H1 (cell line): ENCODE data around the gene PRKAR1B. TPM values are rescaled to one million over a fixed set of nuclear protein-coding genes. Genes with fewer than 3 reads are reported as not detected.

Source experiments
- CTCF ChIA-PET: fragments of 300-600 bp; sonication (Branson Sonifier 250); formaldehyde crosslinking; loops from one replicate; lab custom pipeline; 2021; ENCODE audit not compliant: partially characterized antibody; lab: Charles Lee
- POLR2A ChIA-PET: fragments of 300-600 bp; sonication (Branson Sonifier 250); formaldehyde crosslinking; loops from one replicate; lab custom pipeline; 2021; ENCODE audit warnings: inconsistent platforms; ENCODE audit not compliant: partially characterized antibody; lab: Charles Lee
- DNase-seq, 2 experiments: peaks; one replicate each; pipeline versions ENCODE4 v3.0.0 to v3.0.0-alpha.2; 2010 to 2022; ENCODE audit warnings: low spot score in 2 of 2, low read depth in 1 of 2, mixed read lengths in 1 of 2
- FAIRE-seq: peaks from 2 replicates; lab custom pipeline; 2011; peaks lifted over from hg19 to GRCh38; lab: Jason Lieb, UNC
- H2AFZ ChIP-seq: 2 replicates; pipeline ENCODE4 v1.8.1; 2012; ENCODE audit warnings: low read length, inconsistent platforms
- H2AK5ac ChIP-seq: 2 replicates; pipeline ENCODE4 v1.6.1; 2013; ENCODE audit warnings: low read depth, low read length
- H2BK120ac ChIP-seq: replicated peaks from 2 replicates; pipeline ENCODE3; 2013; ENCODE audit warnings: low read depth, low read length, inconsistent platforms
- H2BK12ac ChIP-seq: 2 replicates; pipeline ENCODE4 v1.6.1; 2013; ENCODE audit warnings: low read depth, low read length
- H2BK15ac ChIP-seq: 2 replicates; pipeline ENCODE4 v1.6.1; 2013; ENCODE audit warnings: low read length
- H2BK20ac ChIP-seq: 2 replicates; pipeline ENCODE4 v1.6.1; 2013; ENCODE audit warnings: low read length
- H2BK5ac ChIP-seq: 2 replicates; pipeline ENCODE4 v1.6.1; 2013; ENCODE audit warnings: low read depth, low read length
- H3K14ac ChIP-seq: 2 replicates; pipeline ENCODE4 v1.6.1; 2013; ENCODE audit warnings: inconsistent platforms; ENCODE audit not compliant: insufficient read length
- H3K18ac ChIP-seq: 2 replicates; pipeline ENCODE4 v1.6.1; 2013; ENCODE audit warnings: low read length; ENCODE audit errors: extremely low read depth
- H3K23ac ChIP-seq: 2 replicates; pipeline ENCODE4 v1.6.1; 2013; ENCODE audit warnings: inconsistent platforms; ENCODE audit not compliant: insufficient read length
- H3K23me2 ChIP-seq: 2 replicates; pipeline ENCODE4 v1.6.1; 2013; ENCODE audit warnings: low read depth, low read length
- H3K27ac ChIP-seq: 2 replicates; pipeline ENCODE4 v1.6.1; 2011; ENCODE audit warnings: low read depth, low read length, inconsistent platforms
- H3K27me3 ChIP-seq, 4 experiments: replicated peaks in 1 of 4; 1 replicate in 1 of 4; 2 replicates in 3 of 4; pipeline versions ENCODE4 v1.6.1 to v1.8.1; 2011 to 2013; ENCODE audit warnings: low read length in 3 of 4, mild to moderate bottlenecking in 3 of 4, inconsistent platforms in 2 of 4, mixed read lengths in 2 of 4, moderate library complexity in 1 of 4; ENCODE audit not compliant: control insufficient read depth in 3 of 4, insufficient read depth in 3 of 4; ENCODE audit errors: extremely low read depth in 1 of 4
- H3K36me3 ChIP-seq, 4 experiments: 2 replicates each; pipeline versions ENCODE4 v1.6.1 to v1.8.1; 2011 to 2013; ENCODE audit warnings: mild to moderate bottlenecking in 4 of 4, low read length in 3 of 4, moderate library complexity in 2 of 4, control low read depth in 1 of 4, inconsistent platforms in 1 of 4; ENCODE audit not compliant: insufficient read depth in 4 of 4, control insufficient read depth in 2 of 4
- H3K4ac ChIP-seq: replicated peaks from 2 replicates; pipeline ENCODE3; 2013; ENCODE audit warnings: low read length, low read depth, mixed read lengths, inconsistent platforms; ENCODE audit not compliant: insufficient read length
- H3K4me1 ChIP-seq, 4 experiments: replicated peaks in 1 of 4; 1 replicate in 1 of 4; 2 replicates in 3 of 4; pipeline versions ENCODE4 v1.6.1 to v1.8.1; 2011 to 2013; ENCODE audit warnings: low read length in 3 of 4, inconsistent platforms in 2 of 4, mixed read lengths in 1 of 4; ENCODE audit not compliant: insufficient read depth in 4 of 4, control insufficient read depth in 3 of 4
- H3K4me2 ChIP-seq, 2 experiments: 2 replicates each; pipeline versions ENCODE4 v1.6.1 to v1.8.1; 2011 to 2013; ENCODE audit warnings: low read depth in 2 of 2, low read length in 2 of 2, control low read depth in 1 of 2, inconsistent platforms in 1 of 2, mild to moderate bottlenecking in 1 of 2; ENCODE audit not compliant: insufficient read depth in 1 of 2
- H3K4me3 ChIP-seq, 4 experiments: fragments of 200-600, 300-600 bp in 1 of 4; sonication (generic), shearing (Covaris generic), sonication (Bioruptor Twin) in 1 of 4; 2 replicates each; pipeline versions ENCODE4 v1.5.1 to v1.8.1; 2011 to 2016; ENCODE audit warnings: low read length in 4 of 4, low read depth in 3 of 4, control low read depth in 2 of 4, inconsistent platforms in 2 of 4, mild to moderate bottlenecking in 2 of 4, mixed read lengths in 1 of 4, moderate library complexity in 1 of 4; ENCODE audit not compliant: insufficient read depth in 2 of 4; ENCODE audit errors: extremely low read depth in 1 of 4
- H3K56ac ChIP-seq: replicated peaks from 2 replicates; pipeline ENCODE3; 2013; ENCODE audit warnings: low read depth, mild to moderate bottlenecking, mixed read lengths, low read length, inconsistent platforms; ENCODE audit not compliant: insufficient read length
- H3K79me1 ChIP-seq: 2 replicates; pipeline ENCODE4 v1.6.1; 2013; ENCODE audit warnings: low read depth, low read length, control low read depth
- H3K79me2 ChIP-seq, 2 experiments: 2 replicates each; pipeline versions ENCODE4 v1.6.1 to v1.8.1; 2012 to 2013; ENCODE audit warnings: low read length in 2 of 2, mild to moderate bottlenecking in 2 of 2, inconsistent platforms in 1 of 2; ENCODE audit not compliant: insufficient read depth in 2 of 2, control insufficient read depth in 1 of 2
- H3K9ac ChIP-seq, 4 experiments: replicated peaks in 1 of 4; 1 replicate in 1 of 4; 2 replicates in 3 of 4; pipeline versions ENCODE4 v1.6.1 to v1.8.1; 2011 to 2013; ENCODE audit warnings: low read depth in 3 of 4, low read length in 3 of 4, control low read depth in 2 of 4, mild to moderate bottlenecking in 2 of 4, moderate library complexity in 2 of 4, inconsistent platforms in 1 of 4; ENCODE audit errors: extremely low read depth in 1 of 4
- H3K9me3 ChIP-seq, 2 experiments: 2 replicates each; pipeline versions ENCODE4 v1.6.1 to v1.8.1; 2012 to 2013; ENCODE audit warnings: mild to moderate bottlenecking in 2 of 2, moderate library complexity in 2 of 2, control low read depth in 1 of 2, inconsistent platforms in 1 of 2, low read depth in 1 of 2, low read length in 1 of 2, mixed read lengths in 1 of 2; ENCODE audit not compliant: insufficient read depth in 2 of 2
- H4K20me1 ChIP-seq, 2 experiments: replicated peaks in 1 of 2; 2 replicates each; pipeline versions ENCODE3 to v1.8.1; 2011 to 2013; ENCODE audit warnings: inconsistent platforms in 2 of 2, low read length in 2 of 2, mild to moderate bottlenecking in 1 of 2; ENCODE audit not compliant: insufficient read depth in 2 of 2, control insufficient read depth in 1 of 2
- H4K5ac ChIP-seq: 2 replicates; pipeline ENCODE4 v1.6.1; 2013; ENCODE audit warnings: low read length, low read depth, mixed read lengths, inconsistent platforms; ENCODE audit not compliant: insufficient read length
- H4K8ac ChIP-seq: 2 replicates; pipeline ENCODE4 v1.8.0; 2013; ENCODE audit warnings: mild to moderate bottlenecking, moderate library complexity, low read length, inconsistent platforms; ENCODE audit not compliant: insufficient read depth; ENCODE audit errors: extremely low read depth
- H4K91ac ChIP-seq: replicated peaks from 2 replicates; pipeline ENCODE3; 2013; ENCODE audit warnings: low read length, mixed read lengths, inconsistent platforms; ENCODE audit not compliant: insufficient read length
- ATF2 ChIP-seq: IDR thresholded peaks from 2 replicates; pipeline ENCODE4 v1.6.1; 2012; ENCODE audit warnings: low read length, inconsistent platforms
- CBX8 ChIP-seq: fragments of 300-800, 300-1000 bp; sonication (generic); IDR thresholded peaks from 2 replicates; pipeline ENCODE4 v1.7.1; 2016; ENCODE audit warnings: low read depth, low read length, borderline replicate concordance
- E2F6 ChIP-seq: IDR thresholded peaks from 2 replicates; pipeline ENCODE4 v1.6.1; 2012; ENCODE audit warnings: inconsistent platforms
- HDAC2 ChIP-seq, 2 experiments: fragments of 300-600 bp in 1 of 2; sonication (generic) in 1 of 2; IDR thresholded peaks; 2 replicates each; pipeline ENCODE4 v1.6.1; 2011 to 2012; ENCODE audit warnings: low read depth in 2 of 2, low read length in 2 of 2, mild to moderate bottlenecking in 2 of 2, moderate library complexity in 2 of 2, borderline replicate concordance in 1 of 2, inconsistent platforms in 1 of 2
- HDAC6 ChIP-seq: IDR thresholded peaks from one replicate; pipeline ENCODE4 v1.7.1; 2012; ENCODE audit warnings: low read depth, mild to moderate bottlenecking, inconsistent platforms, low read length, moderate library complexity
- SP2 ChIP-seq: IDR thresholded peaks from 2 replicates; pipeline ENCODE4 v1.6.1; 2012; ENCODE audit warnings: mild to moderate bottlenecking, low read length, inconsistent platforms
- TAF1 ChIP-seq: IDR thresholded peaks from 2 replicates; pipeline ENCODE4 v1.6.1; 2011; ENCODE audit warnings: mild to moderate bottlenecking, low read depth, low read length
- WGBS, 2 experiments: shearing (Covaris generic) in 1 of 2; methylation state at CpG; one replicate each; pipeline versions ENCODE4 v1.1.6 to v1.1.7; 2013 to 2015; ENCODE audit warnings: low lambda C conversion rate in 2 of 2, mixed read lengths in 2 of 2, inconsistent platforms in 1 of 2, low coverage in 1 of 2, missing lambda C conversion rate in 1 of 2; ENCODE audit not compliant: insufficient replicate concordance in 2 of 2, insufficient coverage in 1 of 2, insufficient read length in 1 of 2; ENCODE audit errors: extremely low coverage in 1 of 2, missing lambda C conversion rate in 1 of 2; 5-methylcytosine and 5-hydroxymethylcytosine counted together
- polyA plus RNA-seq, 7 experiments: library from polyadenylated mRNA; depleted of rRNA in 3 of 7; stranded (reverse) in 5 of 7; unstranded in 2 of 7; fragments of >200 nt in 5 of 7; fragments of 200-250 nt in 2 of 7; gene quantifications; 1 replicate in 5 of 7; 2 replicates in 1 of 7; 4 replicates in 1 of 7; pipeline versions ENCODE4 v1.2.1 to v1.2.3, GENCODE V29; 2011 to 2013; ENCODE audit warnings: missing spikeins in 2 of 7, mixed read lengths in 2 of 7
- total RNA-seq: library from RNA; stranded (reverse); fragmentation: NEBNext Ultra II Directional; extraction: Animal tissue kit (Norgen Biotek cat#: 25700); gene quantifications from 2 replicates; pipeline ENCODE4 v1.2.1, GENCODE V29; 2021

PRKAR1B gene
- total and polyA plus RNA-seq, 2 of the 8 experiments (the other 6 are each of a cell fraction or from before 2014, with no cell fraction given) = 12.3 to 55.7 TPM

GRCh38 chr7:543501-544337 is 183.4 kb downstream of the PRKAR1B start:
- Histone ChIP-seq H2AFZ (no peak overlapping the region), H4K91ac (no peak overlapping the region), H3K9me3 (peaks cover 0 to 3% of the 10 kb centered on the region in 2 experiments; a peak in 1 of 4 replicates), H3K18ac (no peak overlapping the region), H2AK5ac (no peak overlapping the region), H3K27ac (no peak overlapping the region), H2BK12ac (no peak overlapping the region), H3K23ac (no peak overlapping the region), H3K36me3 (no peaks in the 10 kb centered on the region), H3K27me3 (peaks cover 0 to 3% (median 0%) of the 10 kb centered on the region in 4 experiments; a peak in 1 of 7 replicates), H2BK15ac (no peak overlapping the region), H4K5ac (no peak overlapping the region), H3K56ac (no peak overlapping the region), H2BK5ac (no peak overlapping the region), H3K4me2 (no peak overlapping the region), H3K14ac (no peak overlapping the region), H3K79me1 (no peaks in the 10 kb centered on the region), H4K20me1 (no peaks in the 10 kb centered on the region), H2BK20ac (no peak overlapping the region), H2BK120ac (no peak overlapping the region), H3K4ac (no peak overlapping the region)
- CTCF ChIA-PET = interaction anchor here (0.7 to 1.3 kb wide), 5 partner anchors 10 to 230 kb away, joined by 3 to 6 read pairs (median 4); no protein-coding TSS in a partner anchor
- no peak for FAIRE-seq
- 81% methylated on average over 15 of the region's 18 CpGs; no CpG with 5 or more reads in 1 of the 2 experiments for WGBS, 2 experiments
- no peak for TF ChIP-seq ATF2
- TF ChIP-seq HDAC2 (IDR thresholded peaks at IDR 0.05; ENCODE audit: borderline replicate concordance in 1 of 2, low read depth in 2 of 2, low read length in 2 of 2) = no peak
- TF ChIP-seq CBX8 = no peak
- TF ChIP-seq TAF1 = no peak
- TF ChIP-seq HDAC6 = no peak
- no peak for TF ChIP-seq E2F6
- TF ChIP-seq SP2 = no peak
- TF ChIP-seq, all 59 proteins: peak for 0
- Histone ChIP-seq H3K23me2 (no peaks in the 10 kb centered on the region), H3K9ac (no peak overlapping the region), H3K4me3 (no peak overlapping the region), H4K8ac (peak overlapping the region; percentile 57; the same call in 1 of the 2 replicates), H3K4me1 (peaks cover 0 to 7% (median 3%) of the 10 kb centered on the region in 4 experiments; a peak in 3 of 7 replicates), H3K79me2 (no peaks in the 10 kb centered on the region)
- POLR2A ChIA-PET = interaction anchor here (2.4 kb wide), 1 partner anchor 12 kb away, joined by 6 read pairs; no protein-coding TSS in a partner anchor
- no peak for DNase-seq
